Measurements from ENCODE around the gene NEK3. TPM values are rescaled to one million over a fixed set of nuclear protein-coding genes. Genes with fewer than 3 reads are reported as not detected.
"Not testable (repeated sequence)": the region's sequence is repeated elsewhere in the genome, so short reads cannot be mapped to it uniquely, and the experiment has no call there.

Gene NEK3
- total RNA-seq, 1 donor from 2014 or later: 23.6 TPM

DNA sequence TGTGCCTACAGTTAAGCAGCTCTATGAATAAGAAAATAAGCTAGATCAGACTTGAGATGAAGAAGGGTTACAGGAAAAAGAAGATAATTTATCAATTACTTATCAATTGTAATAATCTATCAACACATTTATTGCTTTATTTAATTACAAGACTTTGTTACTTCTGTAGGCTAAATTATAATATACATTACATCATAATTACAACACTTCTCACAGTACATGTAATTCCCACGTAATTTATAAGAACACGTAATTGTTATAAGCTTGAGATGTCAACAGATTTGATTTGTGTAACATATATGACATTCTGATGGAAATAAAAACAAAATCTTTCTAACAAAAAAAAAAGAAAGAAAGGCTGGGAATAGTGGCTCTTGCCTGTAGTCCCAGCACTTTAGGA lies 67.3 kb downstream of the NEK3 start:
- no peaks in the 10 kb centered on the region for H3K36me3 Mint-ChIP-seq (ENCODE audit: unreplicated experiment)
- H3K9me3 Mint-ChIP-seq (ENCODE audit: unreplicated experiment): no peaks in the 10 kb centered on the region

DNA sequence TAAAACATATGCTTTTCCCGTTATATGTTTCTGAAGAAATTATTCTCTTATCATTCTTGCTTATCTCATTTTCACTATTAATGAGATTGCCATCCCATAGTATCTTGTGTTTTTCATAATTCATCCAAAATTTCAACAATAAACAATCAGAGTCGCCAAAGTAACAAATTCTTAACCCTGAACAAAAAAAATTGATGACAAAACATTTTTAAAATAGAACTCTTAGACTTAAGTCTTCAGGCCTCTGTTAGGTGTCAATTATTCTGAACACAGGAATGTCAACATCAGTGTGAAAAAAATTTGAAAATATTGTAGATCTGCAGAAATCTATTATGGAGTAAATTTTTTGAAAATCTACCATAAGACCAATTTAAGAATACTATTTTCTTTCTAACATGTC lies 67.9 kb downstream of the NEK3 start:
- TF ChIP-seq, protein P1, sequence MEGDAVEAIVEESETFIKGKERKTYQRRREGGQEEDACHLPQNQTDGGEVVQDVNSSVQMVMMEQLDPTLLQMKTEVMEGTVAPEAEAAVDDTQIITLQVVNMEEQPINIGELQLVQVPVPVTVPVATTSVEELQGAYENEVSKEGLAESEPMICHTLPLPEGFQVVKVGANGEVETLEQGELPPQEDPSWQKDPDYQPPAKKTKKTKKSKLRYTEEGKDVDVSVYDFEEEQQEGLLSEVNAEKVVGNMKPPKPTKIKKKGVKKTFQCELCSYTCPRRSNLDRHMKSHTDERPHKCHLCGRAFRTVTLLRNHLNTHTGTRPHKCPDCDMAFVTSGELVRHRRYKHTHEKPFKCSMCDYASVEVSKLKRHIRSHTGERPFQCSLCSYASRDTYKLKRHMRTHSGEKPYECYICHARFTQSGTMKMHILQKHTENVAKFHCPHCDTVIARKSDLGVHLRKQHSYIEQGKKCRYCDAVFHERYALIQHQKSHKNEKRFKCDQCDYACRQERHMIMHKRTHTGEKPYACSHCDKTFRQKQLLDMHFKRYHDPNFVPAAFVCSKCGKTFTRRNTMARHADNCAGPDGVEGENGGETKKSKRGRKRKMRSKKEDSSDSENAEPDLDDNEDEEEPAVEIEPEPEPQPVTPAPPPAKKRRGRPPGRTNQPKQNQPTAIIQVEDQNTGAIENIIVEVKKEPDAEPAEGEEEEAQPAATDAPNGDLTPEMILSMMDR (IDR thresholded peaks at IDR 0.05): no peak

More for the DNA sequence above, 67.3 kb downstream of the NEK3 start:
- H3K27ac Mint-ChIP-seq (ENCODE audit: unreplicated experiment): no peak overlapping the region
- DNase-seq (ENCODE audit: extremely low spot score, unreplicated experiment): no peak
- no peak overlapping the region for H3K4me3 Mint-ChIP-seq (ENCODE audit: unreplicated experiment)
- TF ChIP-seq, protein P1 (IDR thresholded peaks at IDR 0.05): no peak
- no peaks in the 10 kb centered on the region for H3K4me1 Mint-ChIP-seq (ENCODE audit: unreplicated experiment)
- H3K27me3 Mint-ChIP-seq (ENCODE audit: unreplicated experiment): peaks cover 21% of the 10 kb centered on the region

DNA sequence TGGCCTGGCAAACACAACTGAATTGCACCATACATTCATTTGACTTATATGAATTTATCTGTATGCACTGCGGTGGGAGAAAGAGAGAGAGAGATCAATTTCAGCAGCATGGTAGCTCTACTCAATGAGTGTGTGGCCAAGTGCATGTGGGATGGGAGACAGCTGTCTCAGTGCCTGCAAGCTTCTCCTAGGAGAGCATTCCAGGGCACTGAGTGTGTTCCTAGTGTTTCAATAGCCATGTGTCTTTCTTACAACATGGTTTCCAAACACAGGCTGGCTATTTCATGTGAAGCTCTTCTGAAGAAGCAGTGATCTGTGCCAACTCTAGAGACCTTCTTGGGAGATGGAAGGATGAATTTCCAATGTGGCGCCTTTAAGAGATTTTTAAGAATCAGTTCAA lies 74.0 kb downstream of the NEK3 start:
- Mint-ChIP-seq H3K4me3 (ENCODE audit: unreplicated experiment) (no peak overlapping the region), H3K9me3 (ENCODE audit: unreplicated experiment) (no peaks in the 10 kb centered on the region), H3K27me3 (ENCODE audit: unreplicated experiment) (peaks cover 25% of the 10 kb centered on the region), H3K36me3 (ENCODE audit: unreplicated experiment) (no peaks in the 10 kb centered on the region), H3K4me1 (ENCODE audit: unreplicated experiment) (no peaks in the 10 kb centered on the region), H3K27ac (ENCODE audit: unreplicated experiment) (no peak overlapping the region)
- no peak for DNase-seq (ENCODE audit: extremely low spot score, unreplicated experiment)
- TF ChIP-seq, protein P1 (IDR thresholded peaks at IDR 0.05): no peak

More for the DNA sequence above, 67.9 kb downstream of the NEK3 start:
- H3K27me3 Mint-ChIP-seq (ENCODE audit: unreplicated experiment): peaks cover 24% of the 10 kb centered on the region
- no peaks in the 10 kb centered on the region for H3K4me1 Mint-ChIP-seq (ENCODE audit: unreplicated experiment)
- no peak overlapping the region for H3K4me3 Mint-ChIP-seq (ENCODE audit: unreplicated experiment)
- no peak for DNase-seq (ENCODE audit: extremely low spot score, unreplicated experiment)
- H3K36me3 Mint-ChIP-seq (ENCODE audit: unreplicated experiment): no peaks in the 10 kb centered on the region
- H3K9me3 Mint-ChIP-seq (ENCODE audit: unreplicated experiment): no peaks in the 10 kb centered on the region
- H3K27ac Mint-ChIP-seq (ENCODE audit: unreplicated experiment): no peak overlapping the region

DNA sequence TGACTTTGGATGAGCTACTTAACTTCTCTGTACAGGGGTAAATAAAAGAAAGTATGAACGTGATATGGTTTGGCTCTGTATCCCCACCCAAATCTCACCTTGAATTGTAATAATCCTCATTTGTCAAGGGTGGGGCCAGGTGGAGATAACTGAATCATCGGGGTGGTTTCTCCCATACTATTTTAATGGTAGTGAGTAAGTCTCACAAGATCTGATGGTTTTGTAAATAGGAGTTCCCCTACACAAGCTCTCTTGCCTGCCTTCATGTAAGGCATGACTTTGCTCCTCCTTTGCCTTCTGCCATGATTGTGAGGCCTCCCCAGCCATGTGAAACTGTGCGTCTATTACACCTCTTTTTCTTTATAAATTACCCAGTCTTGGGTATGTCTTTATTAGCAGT lies 74.4 kb downstream of the NEK3 start:
- DNase-seq (ENCODE audit: extremely low spot score, unreplicated experiment); H3K36me3 Mint-ChIP-seq (ENCODE audit: unreplicated experiment): not testable (repeated sequence)

More for the DNA sequence above, 74.4 kb downstream of the NEK3 start:
- H3K27me3 Mint-ChIP-seq (ENCODE audit: unreplicated experiment): peaks cover 23% of the 10 kb centered on the region
- H3K9me3 Mint-ChIP-seq (ENCODE audit: unreplicated experiment); H3K4me1 Mint-ChIP-seq (ENCODE audit: unreplicated experiment); H3K27ac Mint-ChIP-seq (ENCODE audit: unreplicated experiment); H3K4me3 Mint-ChIP-seq (ENCODE audit: unreplicated experiment): not testable (repeated sequence)

Other genes starting within 250 kb of the NEK3 start
- 8.6 and 10.4 TPM in 2 replicates for gene ATP7B, start 148.1 kb downstream of the NEK3 start, total RNA-seq
- gene ALG11, start 147.2 kb downstream of the NEK3 start, total RNA-seq: 41.9 and 49.1 TPM in 2 replicates
- 22.4 and 24.2 TPM in 2 replicates for gene UTP14C, start 134.9 kb downstream of the NEK3 start, total RNA-seq
- 0.40 TPM in 1 of 2 replicates, not detected in the other for gene NEK5, start 30.5 kb downstream of the NEK3 start, total RNA-seq
- 3.1 and 3.7 TPM in 2 replicates for gene THSD1, start 246.6 kb upstream of the NEK3 start, total RNA-seq